ENCODE measurements around the gene PLXNB2.
A peak's percentile ranks its signal among the peaks of the same experiment; 100 is the strongest.

PLXNB2 gene

GRCh38 chr22:50253941-50254340 is 53.5 kb downstream of the PLXNB2 start:
- H3K4me3 ChIP-seq, result no peak overlapping the region
- TF ChIP-seq CTCF (IDR thresholded peaks at IDR 0.05), result no peak
- H3K27ac ChIP-seq, result no peak overlapping the region
- DNase-seq (ENCODE audit: low spot score), result no peak

- Histone ChIP-seq H3K4me3 (no peak overlapping the region), H3K27ac (no peak overlapping the region)
- no peak for DNase-seq (ENCODE audit: low spot score)
- TF ChIP-seq CTCF (IDR thresholded peaks at IDR 0.05), result no peak
Measured at GRCh38 chr22:50253046-50253915, 54.2 kb downstream of the PLXNB2 start.

GRCh38 chr22:50252082-50253045 is 55.1 kb downstream of the PLXNB2 start:
- Histone ChIP-seq H3K27ac (peak overlapping the region in 1 of 2 donors; percentile 76), H3K4me3 (peak overlapping the region; percentile 76)
- peak; percentile 33 for TF ChIP-seq CTCF (IDR thresholded peaks at IDR 0.05)
- no peak for DNase-seq (ENCODE audit: low spot score)

GRCh38 chr22:50251477-50252081 is 55.9 kb downstream of the PLXNB2 start:
- peak overlapping the region; percentile 76 for H3K4me3 ChIP-seq

GRCh38 chr22:50250555-50251476 is 56.6 kb downstream of the PLXNB2 start, which contains the start of gene HDAC10:
Gene HDAC10, minus strand, starts transcription at chr22:50251265. Its CDS starts 233 bp downstream, at chr22:50251032.
- H3K4me3 ChIP-seq, result peak within 1 kb of the TSS; percentile 76
- peak within 1 kb of the TSS; percentile 25 to 76 for H3K27ac ChIP-seq
- no peak for TF ChIP-seq CTCF (IDR thresholded peaks at IDR 0.05)
- no peak for DNase-seq (ENCODE audit: low spot score)

More at GRCh38 chr22:50251477-50252081, 55.9 kb downstream of the PLXNB2 start:
- TF ChIP-seq CTCF (IDR thresholded peaks at IDR 0.05), result no peak
- H3K27ac ChIP-seq, result peak overlapping the region; percentile 25 to 76
- DNase-seq (ENCODE audit: low spot score), result no peak

- no peak for TF ChIP-seq CTCF (IDR thresholded peaks at IDR 0.05)
- H3K4me3 ChIP-seq, result peak overlapping the region; percentile 76
- H3K27ac ChIP-seq, result peak overlapping the region in 1 of 2 donors; percentile 76
- no peak for DNase-seq (ENCODE audit: low spot score)
Measured at GRCh38 chr22:50250249-50250554, 57.2 kb downstream of the PLXNB2 start.

All from coronary artery (tissue), 2 donors.